Activated naive CD8-positive, alpha-beta T cell (primary cell): ENCODE measurements around the gene COQ9.
A peak's percentile ranks its signal among the peaks of the same experiment; 100 is the strongest.
"Not testable (repeated sequence)": the region's sequence is repeated elsewhere in the genome, so short reads cannot be mapped to it uniquely, and the experiment has no call there.

Source experiments
- H3K27ac Mint-ChIP-seq: one replicate; pipeline ENCODE4 v1.8.0; 2021; ENCODE audit warnings: mixed read lengths
- H3K27me3 Mint-ChIP-seq: one replicate; pipeline ENCODE4 v1.8.0; 2021; ENCODE audit warnings: mixed read lengths
- H3K36me3 Mint-ChIP-seq: one replicate; pipeline ENCODE4 v1.8.0; 2021; ENCODE audit warnings: mixed read lengths
- H3K4me1 Mint-ChIP-seq: one replicate; pipeline ENCODE4 v1.8.0; 2021; ENCODE audit warnings: low read depth, mixed read lengths
- H3K4me3 Mint-ChIP-seq: one replicate; pipeline ENCODE4 v1.8.0; 2021; ENCODE audit warnings: mild to moderate bottlenecking, mixed read lengths
- H3K9me3 Mint-ChIP-seq: one replicate; pipeline ENCODE4 v1.8.0; 2021; ENCODE audit warnings: low read depth, mixed read lengths

COQ9 gene

DNA sequence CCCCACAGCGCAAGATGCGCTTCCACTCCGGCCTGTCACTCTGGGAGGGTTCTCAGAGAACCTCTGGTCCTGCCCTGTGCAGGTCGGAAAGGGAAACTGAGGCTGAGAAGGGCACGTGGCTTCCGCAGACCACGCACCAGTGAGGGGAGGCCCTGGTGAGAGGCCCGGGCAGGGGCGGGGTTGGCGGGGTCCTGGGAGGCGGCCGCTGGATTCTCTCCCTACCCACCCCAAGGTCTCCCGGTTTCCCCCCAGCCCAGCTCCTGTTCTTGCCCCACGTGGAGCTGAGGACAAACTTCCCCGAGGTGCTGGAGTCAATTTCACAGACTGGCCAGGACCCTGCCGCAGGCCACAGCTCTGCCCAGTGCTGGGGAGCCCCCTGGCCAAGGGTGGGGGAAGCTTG lies 31.2 kb upstream of the COQ9 start:
- no peaks in the 10 kb centered on the region for H3K9me3 Mint-ChIP-seq
- no peaks in the 10 kb centered on the region for H3K27me3 Mint-ChIP-seq
- no peaks in the 10 kb centered on the region for H3K36me3 Mint-ChIP-seq
- no peak overlapping the region for H3K27ac Mint-ChIP-seq
- no peak overlapping the region for H3K4me3 Mint-ChIP-seq
- H3K4me1 Mint-ChIP-seq, result peaks cover 21% of the 10 kb centered on the region

DNA sequence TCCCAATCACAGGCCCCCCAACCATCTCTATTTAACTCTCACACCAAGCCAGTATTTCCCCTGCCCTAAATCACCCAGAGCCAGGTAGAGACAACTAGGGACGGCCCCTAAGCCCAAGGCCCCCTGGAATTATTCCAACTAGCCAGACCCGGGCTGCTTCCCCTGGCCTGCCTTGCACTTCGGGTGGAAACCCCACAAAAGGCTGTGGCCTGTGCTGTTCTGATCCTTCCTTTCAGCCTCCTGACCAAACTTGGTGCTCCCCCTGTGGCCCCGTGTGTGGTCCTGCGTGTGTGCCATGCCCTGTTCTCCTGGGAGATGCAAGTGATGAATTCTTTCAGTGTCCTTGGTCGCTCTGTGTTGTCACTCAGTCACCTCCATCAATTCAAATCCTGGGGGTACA lies 27.8 kb upstream of the COQ9 start:
- Mint-ChIP-seq H3K9me3 (no peaks in the 10 kb centered on the region), H3K36me3 (no peaks in the 10 kb centered on the region), H3K27me3 (no peaks in the 10 kb centered on the region), H3K27ac (no peak overlapping the region), H3K4me3 (no peak overlapping the region), H3K4me1 (peaks cover 25% of the 10 kb centered on the region)

DNA sequence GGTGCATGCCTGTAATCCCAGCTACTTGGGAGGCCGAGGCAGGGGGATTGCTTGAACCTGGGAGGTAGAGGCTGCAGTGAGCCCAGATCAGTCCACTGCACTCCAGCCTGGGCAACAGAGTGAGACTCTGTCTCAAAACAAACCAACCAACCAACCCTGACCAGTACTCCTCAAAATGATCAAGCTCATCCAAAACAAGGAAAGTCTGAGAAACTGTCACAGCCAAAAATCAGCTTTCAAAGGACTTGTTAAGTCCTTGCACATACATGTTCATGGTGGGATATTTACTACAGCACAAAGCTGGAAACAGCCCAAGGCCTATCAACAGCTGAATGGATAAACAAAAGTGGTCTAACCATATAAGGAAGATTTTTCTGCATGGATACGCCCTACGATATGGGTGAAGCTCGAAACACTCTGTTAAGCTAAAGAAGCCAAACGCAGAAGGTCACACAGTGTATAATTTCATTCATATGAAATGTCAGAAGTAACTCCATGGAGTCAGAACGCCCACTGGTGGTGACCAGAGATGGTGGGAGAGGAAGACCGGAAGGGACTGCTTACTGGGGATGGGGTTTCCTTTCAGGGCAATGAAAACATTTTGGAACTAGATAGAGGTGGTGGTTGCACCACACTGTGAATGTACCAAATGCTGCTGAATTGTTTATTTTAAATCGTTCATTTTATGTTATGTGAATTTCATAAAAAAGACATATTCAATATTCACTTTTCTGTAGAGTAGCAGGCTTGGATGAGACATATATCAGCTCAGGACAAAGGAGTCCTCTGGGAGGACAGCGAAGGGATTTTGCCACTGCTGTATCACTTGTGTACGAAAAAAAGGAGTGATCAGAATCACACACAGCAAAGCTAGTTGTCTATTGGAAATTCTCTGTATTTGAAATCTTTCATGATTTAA lies 25.0 kb upstream of the COQ9 start:
- Mint-ChIP-seq H3K4me1 (peaks cover 19% of the 10 kb centered on the region), H3K9me3 (no peaks in the 10 kb centered on the region), H3K27ac (no peak overlapping the region), H3K27me3 (no peaks in the 10 kb centered on the region), H3K36me3 (no peaks in the 10 kb centered on the region), H3K4me3 (no peak overlapping the region)

DNA sequence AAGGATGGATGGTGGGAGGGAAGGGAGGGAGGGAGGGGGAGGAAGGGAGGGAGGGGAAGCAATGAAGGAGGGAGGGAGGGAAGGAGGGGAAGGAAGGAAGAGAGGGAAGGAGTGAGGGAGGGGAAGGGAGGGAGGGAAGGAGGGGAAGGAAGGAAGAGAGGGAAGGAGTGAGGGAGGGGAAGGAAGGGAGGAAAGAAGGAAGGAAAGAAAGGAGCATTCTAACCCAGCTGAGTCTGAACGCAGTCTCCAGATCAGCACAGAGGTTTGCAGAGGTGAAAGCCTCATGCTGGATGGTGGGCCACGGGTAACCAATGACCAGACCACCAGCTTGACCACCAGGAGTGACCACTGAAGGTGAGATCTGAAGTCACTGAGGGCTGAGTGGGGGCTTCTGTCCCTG lies 24.1 kb upstream of the COQ9 start:
- Mint-ChIP-seq H3K4me1 (peaks cover 15% of the 10 kb centered on the region), H3K4me3 (no peak overlapping the region), H3K27ac (no peak overlapping the region), H3K9me3 (no peaks in the 10 kb centered on the region), H3K27me3 (no peaks in the 10 kb centered on the region), H3K36me3 (peaks cover 6% of the 10 kb centered on the region)

DNA sequence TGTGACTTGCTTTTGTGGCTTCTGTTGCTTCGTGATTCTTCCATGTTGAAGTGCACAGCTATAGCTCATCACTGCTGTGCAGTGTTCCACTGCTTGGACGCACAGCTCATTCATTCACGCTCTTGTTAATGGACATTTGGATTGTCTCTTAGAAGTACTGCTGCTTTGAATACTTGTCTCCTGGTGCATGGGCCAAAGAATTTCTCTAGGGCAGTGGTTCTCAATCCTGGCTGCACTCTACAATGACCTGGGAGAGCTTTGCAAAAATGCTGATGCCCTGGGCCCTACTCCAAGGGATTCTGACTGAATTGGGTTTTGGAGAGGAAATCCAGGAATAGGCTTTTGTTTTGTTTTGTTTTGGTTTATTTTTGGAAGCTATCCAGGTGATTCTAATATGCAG lies 22.7 kb upstream of the COQ9 start:
- Mint-ChIP-seq H3K27me3 (no peaks in the 10 kb centered on the region), H3K4me3 (no peak overlapping the region), H3K27ac (no peak overlapping the region), H3K36me3 (peaks cover 8% of the 10 kb centered on the region), H3K9me3 (no peaks in the 10 kb centered on the region), H3K4me1 (peaks cover 5% of the 10 kb centered on the region)

DNA sequence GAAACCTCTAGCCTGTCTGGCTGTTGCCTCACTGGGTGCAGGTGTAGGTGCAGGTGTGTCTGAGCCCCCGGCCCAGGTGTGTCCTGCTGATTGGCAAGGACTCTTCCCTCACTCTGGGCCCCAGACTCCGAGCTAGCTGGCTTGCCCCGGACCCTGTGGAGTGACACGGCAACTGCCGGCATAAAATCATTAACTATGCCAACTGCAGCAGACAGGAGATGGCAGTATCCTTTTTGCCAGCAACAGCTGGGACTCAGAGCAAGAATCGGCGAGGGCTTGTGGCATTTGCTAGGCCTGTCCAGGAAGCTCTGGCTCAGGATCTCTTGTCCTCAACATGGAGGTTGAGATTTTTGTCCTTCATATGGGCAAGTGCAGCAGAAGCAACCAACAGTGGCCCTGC lies 20.9 kb upstream of the COQ9 start:
- H3K9me3 Mint-ChIP-seq, result no peaks in the 10 kb centered on the region
- H3K27ac Mint-ChIP-seq, result no peak overlapping the region
- peaks cover 10% of the 10 kb centered on the region for H3K36me3 Mint-ChIP-seq
- H3K4me3 Mint-ChIP-seq, result no peak overlapping the region
- H3K27me3 Mint-ChIP-seq, result no peaks in the 10 kb centered on the region
- H3K4me1 Mint-ChIP-seq, result peaks cover 3% of the 10 kb centered on the region

DNA sequence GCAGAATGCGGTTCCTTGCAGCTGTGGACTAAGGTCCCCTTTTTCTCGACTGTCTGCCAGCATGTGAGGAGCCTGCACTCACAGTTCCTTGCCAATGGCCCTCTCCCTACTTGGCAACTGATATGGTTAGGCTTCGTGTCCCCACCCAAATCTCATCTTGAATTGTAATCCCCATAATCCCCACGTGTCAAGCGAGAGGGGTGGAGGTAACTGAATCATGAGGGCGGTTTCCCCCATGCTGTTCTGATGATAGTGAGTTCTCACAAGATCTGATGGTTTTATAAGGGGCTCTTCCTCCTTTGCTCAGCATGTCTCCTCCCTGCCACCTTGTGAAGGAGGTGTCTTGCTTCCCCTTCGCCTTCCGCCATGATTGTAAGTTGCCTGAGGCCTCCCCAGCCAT lies 20.0 kb upstream of the COQ9 start:
- peaks cover 4% of the 10 kb centered on the region for H3K4me1 Mint-ChIP-seq
- H3K4me3 Mint-ChIP-seq, result no peak overlapping the region
- no peak overlapping the region for H3K27ac Mint-ChIP-seq
- no peaks in the 10 kb centered on the region for H3K9me3 Mint-ChIP-seq
- no peaks in the 10 kb centered on the region for H3K27me3 Mint-ChIP-seq
- H3K36me3 Mint-ChIP-seq, result peaks cover 10% of the 10 kb centered on the region

DNA sequence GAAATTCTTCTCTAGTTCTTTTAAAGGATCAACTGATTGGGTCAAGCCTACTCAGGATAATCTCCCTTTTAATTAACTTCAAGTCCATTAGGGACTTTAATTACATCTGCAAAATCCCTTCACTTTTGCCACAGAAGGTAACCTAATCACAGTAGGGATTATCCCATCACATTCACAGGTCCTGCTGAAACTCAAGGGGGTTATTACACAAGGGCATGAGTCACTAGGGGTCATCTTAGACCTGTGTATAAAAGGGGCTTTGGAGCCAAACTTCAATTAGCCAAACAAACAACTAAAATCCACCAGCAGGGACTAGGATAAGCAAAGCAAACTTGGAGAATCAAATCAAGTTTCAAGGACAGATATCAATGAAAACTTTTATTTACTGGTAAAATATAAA lies 19.5 kb upstream of the COQ9 start:
- H3K9me3 Mint-ChIP-seq, result no peaks in the 10 kb centered on the region
- peaks cover 6% of the 10 kb centered on the region for H3K4me1 Mint-ChIP-seq
- no peak overlapping the region for H3K27ac Mint-ChIP-seq
- no peaks in the 10 kb centered on the region for H3K27me3 Mint-ChIP-seq
- no peak overlapping the region for H3K4me3 Mint-ChIP-seq
- peaks cover 10% of the 10 kb centered on the region for H3K36me3 Mint-ChIP-seq

DNA sequence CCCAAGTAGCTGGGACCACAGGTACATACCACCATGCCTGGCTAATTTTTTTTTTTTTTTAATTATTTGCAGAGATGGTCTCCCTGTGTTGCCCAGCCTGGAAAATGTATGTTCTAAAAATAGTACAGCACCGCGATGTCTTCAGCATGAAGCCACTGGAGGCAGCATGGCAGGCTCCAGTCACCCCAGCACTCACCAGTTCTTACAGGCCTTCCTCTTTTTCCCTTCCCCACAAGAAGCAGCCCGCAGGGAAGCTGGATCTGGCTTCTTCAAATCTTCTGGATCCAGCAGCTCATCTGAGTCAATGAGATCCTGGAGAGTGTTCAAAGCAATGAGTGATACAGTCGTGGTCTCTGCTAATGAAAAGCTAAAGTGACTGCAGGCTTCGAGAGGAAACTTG lies 16.3 kb upstream of the COQ9 start:
- H3K4me1 Mint-ChIP-seq, result peaks cover 34% of the 10 kb centered on the region
- H3K27me3 Mint-ChIP-seq, result no peaks in the 10 kb centered on the region
- no peak overlapping the region for H3K27ac Mint-ChIP-seq
- H3K9me3 Mint-ChIP-seq, result no peaks in the 10 kb centered on the region
- H3K4me3 Mint-ChIP-seq, result no peak overlapping the region
- peaks cover 19% of the 10 kb centered on the region for H3K36me3 Mint-ChIP-seq

DNA sequence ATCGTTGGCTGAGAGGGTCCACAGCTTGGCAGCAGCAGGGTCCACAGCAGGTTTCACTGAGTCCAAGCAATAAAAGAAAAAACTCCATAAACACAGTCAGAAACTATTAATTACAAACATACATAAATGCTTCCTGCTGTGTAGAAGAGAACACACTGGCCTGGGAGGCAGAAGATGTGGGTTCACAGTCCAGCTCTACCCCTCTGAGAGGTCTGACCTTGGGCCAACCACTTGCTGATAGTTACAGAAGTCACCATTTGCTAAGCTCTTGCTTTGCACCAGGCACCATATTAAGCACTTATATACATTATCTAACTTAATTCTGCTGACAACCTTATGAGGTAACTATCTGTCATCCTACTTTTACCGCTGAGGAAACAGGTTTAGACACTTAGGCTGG lies 14.8 kb upstream of the COQ9 start:
- Mint-ChIP-seq H3K27ac (peak overlapping the region; percentile 83), H3K9me3 (no peaks in the 10 kb centered on the region), H3K4me3 (no peak overlapping the region), H3K27me3 (no peaks in the 10 kb centered on the region), H3K4me1 (peaks cover 35% of the 10 kb centered on the region), H3K36me3 (peaks cover 18% of the 10 kb centered on the region)

DNA sequence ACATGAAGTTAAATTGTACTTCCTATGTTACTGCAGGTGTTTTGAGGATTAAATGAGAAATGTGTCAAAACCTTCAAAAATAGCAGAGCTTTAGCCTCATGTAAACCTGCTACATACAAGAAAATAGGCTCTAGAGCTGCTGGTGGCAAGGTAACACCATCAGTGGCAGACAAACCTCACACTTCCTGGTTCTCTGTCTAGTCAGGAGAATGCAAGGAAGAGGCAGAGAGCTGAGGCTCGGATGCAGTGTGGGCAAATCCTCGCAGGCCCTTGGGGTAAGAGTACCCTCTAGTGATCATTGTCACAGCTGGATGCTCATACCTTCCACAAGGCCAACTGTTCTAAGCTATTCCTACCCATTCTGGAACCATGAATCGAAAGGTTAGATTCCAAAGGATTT lies 14.3 kb upstream of the COQ9 start:
- H3K36me3 Mint-ChIP-seq, result peaks cover 13% of the 10 kb centered on the region
- H3K9me3 Mint-ChIP-seq, result no peaks in the 10 kb centered on the region
- H3K4me1 Mint-ChIP-seq, result peaks cover 35% of the 10 kb centered on the region
- no peaks in the 10 kb centered on the region for H3K27me3 Mint-ChIP-seq
- peak overlapping the region; percentile 58 for H3K4me3 Mint-ChIP-seq
- H3K27ac Mint-ChIP-seq, result peak overlapping the region; percentile 83

DNA sequence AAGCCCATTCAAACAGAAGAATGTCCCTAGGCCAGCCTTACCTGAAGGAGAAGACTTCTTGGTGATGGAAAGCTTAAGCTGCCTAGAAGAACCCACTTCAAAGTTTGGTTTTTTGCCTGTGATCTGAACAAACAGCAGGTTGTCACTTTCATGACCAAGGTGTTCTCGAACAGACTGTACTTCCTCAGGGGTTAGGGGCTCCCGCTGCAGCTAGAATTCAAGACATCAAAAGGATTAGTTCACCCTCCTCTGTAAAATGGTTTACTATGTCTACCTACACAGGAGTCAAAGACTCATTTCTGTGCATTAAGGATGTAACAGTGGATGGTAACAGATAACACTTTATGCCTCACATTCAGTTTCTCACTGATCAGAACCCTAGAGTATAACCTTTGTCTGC lies 13.3 kb upstream of the COQ9 start:
- peak overlapping the region; percentile 83 for H3K27ac Mint-ChIP-seq
- H3K36me3 Mint-ChIP-seq, result peaks cover 22% of the 10 kb centered on the region
- no peaks in the 10 kb centered on the region for H3K27me3 Mint-ChIP-seq
- H3K4me3 Mint-ChIP-seq, result peak overlapping the region; percentile 7
- no peaks in the 10 kb centered on the region for H3K9me3 Mint-ChIP-seq
- peaks cover 35% of the 10 kb centered on the region for H3K4me1 Mint-ChIP-seq

DNA sequence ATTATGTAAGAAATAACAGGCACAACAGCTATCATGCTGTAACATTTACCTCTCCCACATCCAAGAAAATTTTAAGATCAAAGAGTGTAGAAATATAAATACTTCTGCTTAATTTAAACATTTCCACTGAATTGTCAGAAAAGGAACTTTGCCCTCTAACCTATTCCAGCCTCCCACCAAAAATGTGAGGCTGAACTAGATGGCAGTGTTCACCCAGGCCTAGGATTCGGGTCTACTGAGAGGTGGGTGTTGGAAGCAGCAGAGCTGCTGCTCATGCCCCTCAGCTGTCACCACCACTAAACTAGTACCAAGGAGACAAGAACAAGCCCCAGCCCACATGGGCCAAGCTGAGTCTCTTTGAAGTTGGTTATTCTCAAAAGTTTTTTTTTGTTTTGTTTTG lies 11.4 kb upstream of the COQ9 start:
- Mint-ChIP-seq H3K36me3 (peaks cover 33% of the 10 kb centered on the region), H3K4me1 (peaks cover 37% of the 10 kb centered on the region), H3K27me3 (no peaks in the 10 kb centered on the region), H3K4me3 (no peak overlapping the region), H3K27ac (peak overlapping the region; percentile 58), H3K9me3 (peaks cover 4% of the 10 kb centered on the region)

DNA sequence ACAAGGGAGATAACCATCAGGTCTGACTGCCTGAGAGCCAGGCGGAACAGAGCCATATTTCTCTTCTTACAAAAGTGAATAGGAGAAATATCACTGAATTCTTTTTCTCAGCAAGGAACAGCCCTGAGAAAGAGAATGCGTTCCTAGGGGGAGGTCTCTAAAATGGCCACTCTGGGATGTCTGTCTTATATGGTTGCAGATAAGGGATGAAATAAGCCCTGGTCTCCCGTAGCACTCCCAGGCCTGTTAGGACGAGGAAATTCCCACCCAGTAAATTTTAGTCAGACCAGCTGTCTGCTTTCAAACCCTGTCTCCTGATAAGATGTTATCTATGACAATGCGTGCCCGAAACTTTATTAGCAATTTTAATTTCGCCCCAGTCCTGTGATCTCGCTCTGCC lies 7.3 kb upstream of the COQ9 start:
- H3K27ac Mint-ChIP-seq, H3K9me3 Mint-ChIP-seq, H3K4me3 Mint-ChIP-seq, H3K27me3 Mint-ChIP-seq: not testable (repeated sequence)
- Mint-ChIP-seq H3K36me3 (peaks cover 33% of the 10 kb centered on the region), H3K4me1 (peaks cover 26% of the 10 kb centered on the region)

DNA sequence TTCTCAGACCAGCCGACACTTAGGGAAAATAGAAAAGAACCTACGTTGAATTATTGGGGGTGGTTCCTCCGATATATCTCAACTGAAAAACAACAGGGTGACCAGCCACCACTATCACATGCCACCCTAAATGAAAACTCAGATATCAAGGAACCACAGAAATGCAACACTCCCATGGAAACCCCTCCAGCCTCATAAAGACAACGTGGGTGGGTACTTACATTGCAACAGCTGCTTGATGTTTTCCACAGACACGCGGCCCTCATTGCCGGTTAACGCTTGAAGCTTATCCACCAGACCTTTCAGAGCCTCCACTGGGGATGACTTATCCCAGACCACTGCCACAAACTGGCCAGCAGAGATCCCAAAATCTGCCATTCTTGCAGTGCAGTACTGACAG lies 6.7 kb upstream of the COQ9 start:
- peaks cover 26% of the 10 kb centered on the region for H3K4me1 Mint-ChIP-seq
- H3K9me3 Mint-ChIP-seq, H3K27me3 Mint-ChIP-seq, H3K4me3 Mint-ChIP-seq, H3K27ac Mint-ChIP-seq: not testable (repeated sequence)
- H3K36me3 Mint-ChIP-seq, result peaks cover 30% of the 10 kb centered on the region

DNA sequence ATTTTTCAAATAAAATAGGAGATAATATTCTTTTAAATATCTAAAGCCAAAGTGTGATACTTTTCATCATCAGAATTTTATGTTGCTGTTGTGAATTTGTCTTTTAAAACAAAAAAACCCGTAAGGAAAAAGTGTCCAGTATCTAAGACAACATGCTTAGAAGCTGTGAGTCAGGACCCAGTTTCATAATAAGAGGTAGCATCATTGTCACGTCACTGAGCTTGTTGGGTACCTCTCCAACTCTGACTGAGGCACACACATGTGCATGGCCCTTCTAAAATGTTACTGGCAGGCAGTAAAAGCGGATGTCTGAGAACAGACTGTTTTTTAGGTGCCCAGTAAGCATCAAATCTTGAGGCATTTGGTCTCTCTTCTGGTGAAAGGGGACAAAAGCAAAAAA lies 2.6 kb upstream of the COQ9 start:
- Mint-ChIP-seq H3K27ac (peak overlapping the region; percentile 46), H3K27me3 (no peaks in the 10 kb centered on the region), H3K4me1 (peaks cover 40% of the 10 kb centered on the region), H3K36me3 (peaks cover 16% of the 10 kb centered on the region), H3K9me3 (peaks cover 2% of the 10 kb centered on the region), H3K4me3 (peak overlapping the region; percentile 69)
